ENCODE results near the gene ATP4B. TPM values are rescaled to one million over a fixed set of nuclear protein-coding genes. Genes with fewer than 3 reads are reported as not detected.

Gene ATP4B
- total RNA-seq: not detected
- not detected for total RNA-seq (2013)

- no peaks in the 10 kb centered on the region for H3K36me3 ChIP-seq (ENCODE audit: control insufficient read depth, insufficient read depth, low read length)
- Mint-ChIP-seq H3K9me3 (peaks cover 4 to 7% of the 10 kb centered on the region in 2 donors), H3K4me3 (no peak within 1 kb of the TSS), H3K27me3 (ENCODE audit: low read depth in 2 of 2) (no peaks in the 10 kb centered on the region), H3K4me1 (peaks cover 11 to 12% of the 10 kb centered on the region in 2 donors), H3K36me3 (peaks cover 12% of the 10 kb centered on the region), H3K27ac (no peak within 1 kb of the TSS)
- intact Hi-C loops (cut with micrococcal nuclease): no loop called here
- peaks cover 2% of the 10 kb centered on the region for H3K27me3 ChIP-seq (ENCODE audit: control insufficient read depth, insufficient read depth, low read length)
- H3K4me3 ChIP-seq (ENCODE audit: low read length): no peak within 1 kb of the TSS
- peak in 1 of 2 donors; percentile 14 for DNase-seq
- TF ChIP-seq, protein P1, sequence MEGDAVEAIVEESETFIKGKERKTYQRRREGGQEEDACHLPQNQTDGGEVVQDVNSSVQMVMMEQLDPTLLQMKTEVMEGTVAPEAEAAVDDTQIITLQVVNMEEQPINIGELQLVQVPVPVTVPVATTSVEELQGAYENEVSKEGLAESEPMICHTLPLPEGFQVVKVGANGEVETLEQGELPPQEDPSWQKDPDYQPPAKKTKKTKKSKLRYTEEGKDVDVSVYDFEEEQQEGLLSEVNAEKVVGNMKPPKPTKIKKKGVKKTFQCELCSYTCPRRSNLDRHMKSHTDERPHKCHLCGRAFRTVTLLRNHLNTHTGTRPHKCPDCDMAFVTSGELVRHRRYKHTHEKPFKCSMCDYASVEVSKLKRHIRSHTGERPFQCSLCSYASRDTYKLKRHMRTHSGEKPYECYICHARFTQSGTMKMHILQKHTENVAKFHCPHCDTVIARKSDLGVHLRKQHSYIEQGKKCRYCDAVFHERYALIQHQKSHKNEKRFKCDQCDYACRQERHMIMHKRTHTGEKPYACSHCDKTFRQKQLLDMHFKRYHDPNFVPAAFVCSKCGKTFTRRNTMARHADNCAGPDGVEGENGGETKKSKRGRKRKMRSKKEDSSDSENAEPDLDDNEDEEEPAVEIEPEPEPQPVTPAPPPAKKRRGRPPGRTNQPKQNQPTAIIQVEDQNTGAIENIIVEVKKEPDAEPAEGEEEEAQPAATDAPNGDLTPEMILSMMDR (IDR thresholded peaks at IDR 0.05): no peak
- H3K27ac ChIP-seq (ENCODE audit: low read length): no peak within 1 kb of the TSS
- peaks cover 11% of the 10 kb centered on the region for H3K4me1 ChIP-seq (ENCODE audit: control insufficient read depth, insufficient read depth, low read length)
- no peaks in the 10 kb centered on the region for H3K9me3 ChIP-seq (ENCODE audit: control insufficient read depth, insufficient read depth, low read length)
- ATAC-seq: no peak
- WGBS (ENCODE audit: insufficient coverage): 93% methylated on average over 47 of the region's 47 CpGs
These were observed at the start of gene ATP4B for GRCh38 chr13:113657851-113658741. Gene ATP4B, minus strand, starts transcription at chr13:113658198. Its CDS starts 54 bp downstream, at chr13:113658144.

DNA sequence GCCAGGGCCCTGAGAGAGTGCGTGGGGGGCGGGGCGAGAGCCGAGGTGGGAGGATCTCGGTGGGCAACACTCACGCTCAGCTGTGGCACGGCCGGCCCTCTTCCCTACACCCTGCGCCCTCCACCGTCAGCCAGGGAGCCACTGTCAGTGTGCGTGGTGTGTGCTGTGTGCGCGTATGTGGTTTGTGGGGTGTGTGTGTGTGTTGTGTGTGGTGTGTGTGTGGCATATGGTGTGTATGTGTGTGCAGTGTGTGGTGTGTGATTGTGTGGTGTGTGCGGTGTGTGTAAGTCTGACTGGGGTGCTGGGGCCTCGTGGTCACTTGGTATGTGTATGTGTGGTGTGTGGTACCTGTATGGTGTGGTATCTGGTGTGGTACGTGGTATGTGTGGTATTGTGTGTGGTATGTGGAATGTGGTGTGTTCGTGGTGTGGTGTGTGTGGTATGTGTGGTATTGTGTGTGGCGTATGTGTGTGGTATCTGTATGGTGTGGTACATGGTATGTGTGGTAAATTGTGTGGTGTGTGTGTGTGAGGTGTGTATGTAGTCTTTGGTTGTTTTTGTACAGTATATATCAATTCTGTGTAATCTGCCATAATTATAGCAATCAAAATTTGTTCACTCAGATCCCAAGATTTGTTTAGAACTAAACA lies 14.1 kb upstream of the ATP4B start:
- H3K27ac ChIP-seq (ENCODE audit: low read length): no peak overlapping the region
- 85% methylated on average over 18 of the region's 18 CpGs for WGBS (ENCODE audit: insufficient coverage)
- intact Hi-C loops (cut with micrococcal nuclease): no loop called here
- Mint-ChIP-seq H3K9me3 (peaks cover 4% of the 10 kb centered on the region in 2 donors), H3K27me3 (ENCODE audit: low read depth in 2 of 2) (no peaks in the 10 kb centered on the region), H3K27ac (peak overlapping the region; percentile 0 to 54), H3K4me1 (peaks cover 0 to 7% of the 10 kb centered on the region in 2 donors), H3K4me3 (no peak overlapping the region), H3K36me3 (no peaks in the 10 kb centered on the region)
- ATAC-seq: peak in 1 of 3 donors; percentile 46
- no peaks in the 10 kb centered on the region for H3K9me3 ChIP-seq (ENCODE audit: control insufficient read depth, insufficient read depth, low read length)
- H3K4me1 ChIP-seq (ENCODE audit: control insufficient read depth, insufficient read depth, low read length): no peaks in the 10 kb centered on the region
- H3K4me3 ChIP-seq (ENCODE audit: low read length): no peak overlapping the region
- TF ChIP-seq, protein P1 (IDR thresholded peaks at IDR 0.05): no peak
- no peaks in the 10 kb centered on the region for H3K27me3 ChIP-seq (ENCODE audit: control insufficient read depth, insufficient read depth, low read length)
- H3K36me3 ChIP-seq (ENCODE audit: control insufficient read depth, insufficient read depth, low read length): no peaks in the 10 kb centered on the region
- peak; percentile 4 to 21 for DNase-seq

GRCh38 chr13:113671066-113672001 lies 13.3 kb upstream of the ATP4B start:
- ATAC-seq (no peak), DNase-seq (peak in 1 of 2 donors; percentile 10)
- Histone ChIP-seq H3K27ac (ENCODE audit: low read length) (no peak overlapping the region), H3K36me3 (ENCODE audit: control insufficient read depth, insufficient read depth, low read length) (no peaks in the 10 kb centered on the region), H3K4me1 (ENCODE audit: control insufficient read depth, insufficient read depth, low read length) (no peaks in the 10 kb centered on the region), H3K27me3 (ENCODE audit: control insufficient read depth, insufficient read depth, low read length) (no peaks in the 10 kb centered on the region), H3K9me3 (ENCODE audit: control insufficient read depth, insufficient read depth, low read length) (no peaks in the 10 kb centered on the region), H3K4me3 (ENCODE audit: low read length) (no peak overlapping the region)
- TF ChIP-seq, protein P1 (IDR thresholded peaks at IDR 0.05): no peak
- H3K4me1 Mint-ChIP-seq: peaks cover 0 to 7% of the 10 kb centered on the region in 2 donors
- H3K9me3 Mint-ChIP-seq: peaks cover 4% of the 10 kb centered on the region in 2 donors
- no peaks in the 10 kb centered on the region for H3K36me3 Mint-ChIP-seq
- no peak overlapping the region for H3K4me3 Mint-ChIP-seq
- 95% methylated on average over 54 of the region's 54 CpGs for WGBS (ENCODE audit: insufficient coverage)
- intact Hi-C loops (cut with micrococcal nuclease): no loop called here
- H3K27ac Mint-ChIP-seq: no peak overlapping the region
- no peaks in the 10 kb centered on the region for H3K27me3 Mint-ChIP-seq (ENCODE audit: low read depth in 2 of 2)
